RWPE1 (cell line): Measurements from ENCODE around the gene GBP2.

ENCODE experiments used
- CTCF ChIA-PET: fragments of 350-600 bp; sonication (Branson Sonifier 250); formaldehyde crosslinking; extraction: SDS; loops from one replicate; lab custom pipeline; 2021; lab: Yijun Ruan, JAX
- POLR2A ChIA-PET: fragments of 400-600 bp; formaldehyde crosslinking; extraction: SDS; loops from one replicate; lab custom pipeline; 2020; ENCODE audit warnings: antibody characterized with exemption; ENCODE audit not compliant: low non-redundant PET; lab: Yijun Ruan, JAX
- DNase-seq: peaks from one replicate; pipeline ENCODE4 v3.0.0; 2012; ENCODE audit warnings: low spot score
- H3K27ac ChIP-seq: fragments of 450-650 bp; 2 replicates; pipeline ENCODE4 v1.5.1; 2017
- CTCF ChIP-seq: fragments of 450-650 bp; conservative IDR thresholded peaks from 2 replicates; pipeline ENCODE4 v1.5.1; 2017; ENCODE audit warnings: low read depth, mild to moderate bottlenecking

Gene GBP2

GRCh38 chr1:89069951-89070350, 56.0 kb downstream of the GBP2 start:
- ChIA-PET CTCF (interaction anchor here (0.7 kb wide), 1 partner anchor 66 kb away, joined by 3 read pairs; no protein-coding TSS in a partner anchor), POLR2A (no interaction called here)
- DNase-seq = no peak
- H3K27ac ChIP-seq = no peak overlapping the region
- no peak for TF ChIP-seq CTCF

- CTCF ChIA-PET = no interaction called here
- no peak for DNase-seq
- no peak overlapping the region for H3K27ac ChIP-seq
- POLR2A ChIA-PET = no interaction called here
- TF ChIP-seq CTCF = no peak
Observed at GRCh38 chr1:89068291-89068690, 57.6 kb downstream of the GBP2 start.

GRCh38 chr1:89065079-89065868, 60.6 kb downstream of the GBP2 start, which contains the start of gene GBP1:
TSS of gene GBP1 (minus strand) at chr1:89065208. CDS start at chr1:89063234, 1,974 bp downstream.
- CTCF ChIA-PET = interaction anchor here (0.6 kb wide), 1 partner anchor 30 kb away, joined by 3 read pairs; no protein-coding TSS in a partner anchor
- no peak within 1 kb of the TSS for H3K27ac ChIP-seq

GRCh38 chr1:89064632-89065031, 61.3 kb downstream of the GBP2 start:
- no peak for DNase-seq
- CTCF ChIA-PET = no interaction called here
- POLR2A ChIA-PET = no interaction called here
- no peak for TF ChIP-seq CTCF
- no peak overlapping the region for H3K27ac ChIP-seq

More at GRCh38 chr1:89065079-89065868, 60.6 kb downstream of the GBP2 start, which contains the start of gene GBP1:
- TF ChIP-seq CTCF = no peak
- peak; percentile 57 for DNase-seq
- POLR2A ChIA-PET = no interaction called here

- no peak for TF ChIP-seq CTCF
- no peak overlapping the region for H3K27ac ChIP-seq
- DNase-seq = no peak
- CTCF ChIA-PET = no interaction called here
- POLR2A ChIA-PET = no interaction called here
Observed at GRCh38 chr1:89063094-89063493, 62.8 kb downstream of the GBP2 start.

- H3K27ac ChIP-seq = no peak overlapping the region
- no peak for TF ChIP-seq CTCF
- CTCF ChIA-PET = interaction anchor here (0.7 kb wide), 1 partner anchor 654 kb away, joined by 3 read pairs; no protein-coding TSS in a partner anchor
- POLR2A ChIA-PET = no interaction called here
- DNase-seq = no peak
Observed at GRCh38 chr1:89060091-89060490, 65.8 kb downstream of the GBP2 start.
